NCI-H146 treated with DMSO at 0.1 percent for 48 hours (cell line): ENCODE data around the gene RPLP1.

Source experiments
- DNase-seq: peaks from one replicate; lab custom pipeline; 2025; ENCODE audit not compliant: unreplicated experiment; lab: John Stamatoyannopoulos, UW

The RPLP1 gene

GRCh38 chr15:69452692-69453521 is at the start of gene RPLP1:
Gene RPLP1 (plus strand): TSS chr15:69452818. CDS start chr15:69452949, 131 bp downstream.
- peak; percentile 61 for DNase-seq

- DNase-seq: no peak
These were observed 49.0 kb upstream of the RPLP1 start for GRCh38 chr15:69403594-69403993.

- DNase-seq: no peak
These were observed 47.5 kb upstream of the RPLP1 start for GRCh38 chr15:69405110-69405509.

GRCh38 chr15:69407719-69408400 is 44.8 kb upstream of the RPLP1 start:
- DNase-seq: no peak

GRCh38 chr15:69408841-69409240 is 43.8 kb upstream of the RPLP1 start:
- DNase-seq: no peak

- DNase-seq: no peak
These were observed 42.3 kb upstream of the RPLP1 start for GRCh38 chr15:69410248-69410874.

- no peak for DNase-seq
These were observed 40.3 kb upstream of the RPLP1 start for GRCh38 chr15:69412274-69412673.

- DNase-seq: no peak
These were observed 39.9 kb upstream of the RPLP1 start for GRCh38 chr15:69412701-69413100.

- DNase-seq: peak; percentile 70
These were observed 38.6 kb upstream of the RPLP1 start, which contains the start of gene KIF23 for GRCh38 chr15:69413822-69414700. Gene KIF23 (plus strand): TSS chr15:69414349. CDS start chr15:69414466, 117 bp downstream.

GRCh38 chr15:69414701-69415167 is 37.9 kb upstream of the RPLP1 start:
- no peak for DNase-seq

- no peak for DNase-seq
These were observed 37.2 kb upstream of the RPLP1 start for GRCh38 chr15:69415381-69415780.

GRCh38 chr15:69417581-69417980 is 35.0 kb upstream of the RPLP1 start:
- no peak for DNase-seq

- no peak for DNase-seq
These were observed 31.1 kb upstream of the RPLP1 start for GRCh38 chr15:69421498-69421897.

- DNase-seq: no peak
These were observed 30.2 kb upstream of the RPLP1 start for GRCh38 chr15:69422336-69422895.

- DNase-seq: no peak
These were observed 28.6 kb upstream of the RPLP1 start for GRCh38 chr15:69424001-69424400.

GRCh38 chr15:69424748-69425413 is 27.7 kb upstream of the RPLP1 start:
- DNase-seq: no peak

- DNase-seq: no peak
These were observed 18.8 kb upstream of the RPLP1 start for GRCh38 chr15:69433831-69434230.

GRCh38 chr15:69434238-69434637 is 18.4 kb upstream of the RPLP1 start:
- no peak for DNase-seq

- no peak for DNase-seq
These were observed 17.9 kb upstream of the RPLP1 start for GRCh38 chr15:69434679-69435078.

GRCh38 chr15:69435985-69436384 is 16.6 kb upstream of the RPLP1 start:
- DNase-seq: no peak
